Cardiac muscle cell (in vitro differentiated cells and primary cell): ENCODE measurements around the gene GSK3A. TPM values are rescaled to one million over a fixed set of nuclear protein-coding genes. Genes with fewer than 3 reads are reported as not detected.

Experiments used
- DNase-seq, 2 donors: peaks; one replicate each; pipeline versions ENCODE4 v3.0.0 to v3.0.0-alpha.2; 2010 to 2017; ENCODE audit warnings: low read depth in 1 of 2, low spot score in 1 of 2
- H3K27ac ChIP-seq: fragments of 200-600 bp; sonication (generic); 2 replicates; pipeline ENCODE4 v1.5.1; 2016
- H3K27me3 ChIP-seq: fragments of 200-600 bp; sonication (generic); 2 replicates; pipeline ENCODE4 v1.6.0; 2016; ENCODE audit warnings: control low read depth
- H3K36me3 ChIP-seq: fragments of 200-600 bp; sonication (generic); 2 replicates; pipeline ENCODE4 v1.5.1; 2016; ENCODE audit warnings: control low read depth
- H3K4me1 ChIP-seq: fragments of 200-600 bp; sonication (generic); 2 replicates; pipeline ENCODE4 v1.8.1; 2017; ENCODE audit warnings: low read depth, mild to moderate bottlenecking, mixed run types
- H3K4me3 ChIP-seq: fragments of 200-600 bp; sonication (generic); 2 replicates; pipeline ENCODE4 v1.5.1; 2016; ENCODE audit warnings: mild to moderate bottlenecking
- H3K9me3 ChIP-seq: fragments of 200-600 bp; sonication (generic); 2 replicates; pipeline ENCODE4 v1.5.1; 2017; ENCODE audit warnings: low read depth, mild to moderate bottlenecking, control low read depth
- polyA plus RNA-seq: library from polyadenylated mRNA; unstranded; fragments of >200 nt; fragmentation: Nextera tagmentation; extraction: Ambion mirVana; gene quantifications from 2 replicates; pipeline ENCODE4 v1.2.1, GENCODE V29; 2016
- total RNA-seq: library from RNA; depleted of rRNA; stranded (reverse); fragments of >200 nt; gene quantifications from 2 replicates; pipeline ENCODE4 v1.2.3, GENCODE V29; 2016
- TF ChIP-seq, protein P1 (sequence below): IDR thresholded peaks from 2 replicates; pipeline ENCODE4 v1.5.1; 2012; ENCODE audit warnings: low read depth, mild to moderate bottlenecking, low read length

GSK3A gene
- total and polyA plus RNA-seq, 2 experiments from 2014 or later = 28.0 to 40.2 TPM

- Histone ChIP-seq H3K36me3 (no peaks in the 10 kb centered on the region), H3K9me3 (no peaks in the 10 kb centered on the region), H3K27ac (no peak overlapping the region), H3K4me3 (no peak overlapping the region), H3K27me3 (no peaks in the 10 kb centered on the region), H3K4me1 (peaks cover 24% of the 10 kb centered on the region)
- no peak for DNase-seq
- TF ChIP-seq, protein P1, sequence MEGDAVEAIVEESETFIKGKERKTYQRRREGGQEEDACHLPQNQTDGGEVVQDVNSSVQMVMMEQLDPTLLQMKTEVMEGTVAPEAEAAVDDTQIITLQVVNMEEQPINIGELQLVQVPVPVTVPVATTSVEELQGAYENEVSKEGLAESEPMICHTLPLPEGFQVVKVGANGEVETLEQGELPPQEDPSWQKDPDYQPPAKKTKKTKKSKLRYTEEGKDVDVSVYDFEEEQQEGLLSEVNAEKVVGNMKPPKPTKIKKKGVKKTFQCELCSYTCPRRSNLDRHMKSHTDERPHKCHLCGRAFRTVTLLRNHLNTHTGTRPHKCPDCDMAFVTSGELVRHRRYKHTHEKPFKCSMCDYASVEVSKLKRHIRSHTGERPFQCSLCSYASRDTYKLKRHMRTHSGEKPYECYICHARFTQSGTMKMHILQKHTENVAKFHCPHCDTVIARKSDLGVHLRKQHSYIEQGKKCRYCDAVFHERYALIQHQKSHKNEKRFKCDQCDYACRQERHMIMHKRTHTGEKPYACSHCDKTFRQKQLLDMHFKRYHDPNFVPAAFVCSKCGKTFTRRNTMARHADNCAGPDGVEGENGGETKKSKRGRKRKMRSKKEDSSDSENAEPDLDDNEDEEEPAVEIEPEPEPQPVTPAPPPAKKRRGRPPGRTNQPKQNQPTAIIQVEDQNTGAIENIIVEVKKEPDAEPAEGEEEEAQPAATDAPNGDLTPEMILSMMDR = no peak
These were observed 33.9 kb upstream of the GSK3A start for GRCh38 chr19:42276284-42276683.

- Histone ChIP-seq H3K4me3 (no peak overlapping the region), H3K9me3 (no peaks in the 10 kb centered on the region), H3K27ac (no peak overlapping the region), H3K36me3 (no peaks in the 10 kb centered on the region), H3K27me3 (no peaks in the 10 kb centered on the region), H3K4me1 (peaks cover 21% of the 10 kb centered on the region)
- TF ChIP-seq, protein P1 = no peak
- no peak for DNase-seq
These were observed 33.1 kb upstream of the GSK3A start for GRCh38 chr19:42275517-42275916.

- Histone ChIP-seq H3K4me3 (no peak overlapping the region), H3K27ac (no peak overlapping the region), H3K4me1 (peaks cover 23% of the 10 kb centered on the region)
These were observed 32.7 kb upstream of the GSK3A start for GRCh38 chr19:42275103-42275502.

GRCh38 chr19:42274065-42274682 lies 31.8 kb upstream of the GSK3A start:
- H3K27me3 ChIP-seq = no peaks in the 10 kb centered on the region
- no peaks in the 10 kb centered on the region for H3K36me3 ChIP-seq
- H3K4me3 ChIP-seq = no peak overlapping the region
- H3K4me1 ChIP-seq = peaks cover 24% of the 10 kb centered on the region
- TF ChIP-seq, protein P1 = no peak
- DNase-seq = no peak
- no peaks in the 10 kb centered on the region for H3K9me3 ChIP-seq
- no peak overlapping the region for H3K27ac ChIP-seq

More at GRCh38 chr19:42275103-42275502, 32.7 kb upstream of the GSK3A start:
- TF ChIP-seq, protein P1 = no peak
- Histone ChIP-seq H3K36me3 (no peaks in the 10 kb centered on the region), H3K27me3 (no peaks in the 10 kb centered on the region), H3K9me3 (no peaks in the 10 kb centered on the region)
- DNase-seq = no peak

DNA sequence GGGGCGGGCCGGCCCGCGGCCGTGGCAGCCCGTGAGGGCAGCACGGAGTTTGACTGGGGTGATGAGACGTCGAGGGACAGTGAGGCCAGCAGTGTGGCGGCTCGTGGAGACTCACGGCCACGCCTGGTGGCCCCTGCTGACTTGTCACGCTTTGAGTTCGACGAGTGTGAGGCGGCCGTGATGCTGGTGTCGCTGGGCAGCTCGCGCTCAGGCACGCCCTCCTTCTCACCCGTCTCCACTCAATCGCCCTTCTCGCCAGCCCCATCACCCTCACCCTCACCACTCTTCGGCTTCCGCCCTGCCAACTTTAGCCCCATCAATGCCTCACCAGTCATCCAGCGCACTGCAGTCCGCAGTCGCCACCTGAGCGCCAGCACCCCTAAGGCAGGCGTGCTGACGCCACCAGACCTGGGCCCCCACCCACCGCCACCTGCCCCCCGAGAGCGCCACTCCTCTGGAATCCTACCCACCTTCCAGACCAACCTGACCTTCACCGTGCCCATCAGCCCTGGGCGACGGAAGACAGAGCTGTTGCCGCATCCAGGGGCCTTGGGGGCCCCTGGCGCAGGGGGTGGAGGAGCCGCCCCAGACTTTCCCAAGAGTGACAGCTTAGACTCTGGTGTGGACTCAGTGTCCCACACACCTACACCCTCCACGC lies 31.1 kb upstream of the GSK3A start:
- DNase-seq = no peak
- H3K36me3 ChIP-seq = no peaks in the 10 kb centered on the region
- TF ChIP-seq, protein P1 = no peak
- no peaks in the 10 kb centered on the region for H3K27me3 ChIP-seq
- no peak overlapping the region for H3K27ac ChIP-seq
- peaks cover 19% of the 10 kb centered on the region for H3K4me1 ChIP-seq
- no peak overlapping the region for H3K4me3 ChIP-seq
- H3K9me3 ChIP-seq = no peaks in the 10 kb centered on the region
